Measurements from ENCODE around the gene BICC1. TPM values are rescaled to one million over a fixed set of nuclear protein-coding genes. Genes with fewer than 3 reads are reported as not detected.

Gene BICC1
- not detected for total RNA-seq

DNA sequence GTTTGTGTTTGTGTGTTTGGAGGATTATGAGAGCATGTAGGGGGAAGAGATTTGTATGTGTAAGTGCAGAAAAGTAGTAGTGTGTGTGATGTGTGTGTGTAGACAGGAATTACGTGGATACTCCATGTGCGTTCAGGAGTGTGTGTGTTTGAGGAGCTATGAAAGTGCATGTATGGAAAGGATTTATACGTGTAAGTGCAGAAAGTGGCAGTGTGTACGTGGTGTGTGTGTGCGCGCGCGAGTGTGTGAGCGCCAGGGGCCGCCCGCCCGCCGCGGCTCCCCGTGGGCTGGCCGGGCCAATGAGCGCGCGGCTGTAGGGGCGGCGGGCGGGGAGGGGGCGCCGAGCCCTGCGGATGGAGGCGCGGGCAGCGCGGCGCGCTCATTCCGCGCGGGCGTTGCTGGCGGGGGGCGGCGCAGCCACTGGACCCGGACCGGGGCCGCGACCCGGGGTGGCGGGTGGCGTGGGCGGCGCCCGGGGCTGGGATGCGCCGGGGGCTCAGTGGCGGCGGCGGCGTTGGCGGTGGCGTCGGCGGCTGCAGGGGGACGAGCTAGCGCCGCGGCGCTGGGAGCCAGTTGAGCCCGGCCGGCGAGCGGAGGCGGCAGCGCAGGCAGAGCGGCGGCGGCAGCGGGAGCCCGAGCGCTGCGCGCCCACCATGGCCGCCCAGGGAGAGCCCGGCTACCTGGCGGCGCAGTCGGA, at the start of gene BICC1:
BICC1 (plus strand) TSS at position 382 of the 697 bp plus-strand sequence; CDS start at position 654, 272 bp downstream.
- Mint-ChIP-seq H3K36me3 (ENCODE audit: low read depth) (no peaks in the 10 kb centered on the region), H3K4me1 (peaks cover 10% of the 10 kb centered on the region), H3K4me3 (peak within 1 kb of the TSS; percentile 58), H3K9me3 (ENCODE audit: low read depth) (no peaks in the 10 kb centered on the region), H3K27me3 (peaks cover 36% of the 10 kb centered on the region), H3K27ac (no peak within 1 kb of the TSS)
- CTCF ChIA-PET: interaction anchor here (0.7 to 1.6 kb wide), 2 partner anchors 19 to 176 kb away, joined by 4 read pairs; no protein-coding TSS in a partner anchor
- intact Hi-C loops (cut with DNase I, micrococcal nuclease): loop anchor here (5.0 to 10.0 kb wide), 2 partner anchors 208 to 210 kb away; no protein-coding TSS in a partner anchor
- DNase-seq: peak; percentile 27
- ATAC-seq: peak; percentile 68
- POLR2A ChIA-PET: no interaction called here

GRCh38 chr10:58464956-58465355, 47.7 kb upstream of the BICC1 start:
- peaks cover 9% of the 10 kb centered on the region for H3K9me3 Mint-ChIP-seq (ENCODE audit: low read depth)
- H3K27me3 Mint-ChIP-seq: peaks cover 16% of the 10 kb centered on the region
- no peaks in the 10 kb centered on the region for H3K4me1 Mint-ChIP-seq
- intact Hi-C loops (cut with DNase I, micrococcal nuclease): no loop called here
- no peak for ATAC-seq
- no peak overlapping the region for H3K27ac Mint-ChIP-seq
- no peak overlapping the region for H3K4me3 Mint-ChIP-seq
- DNase-seq: no peak
- POLR2A ChIA-PET: no interaction called here
- CTCF ChIA-PET: no interaction called here
- no peaks in the 10 kb centered on the region for H3K36me3 Mint-ChIP-seq (ENCODE audit: low read depth)

DNA sequence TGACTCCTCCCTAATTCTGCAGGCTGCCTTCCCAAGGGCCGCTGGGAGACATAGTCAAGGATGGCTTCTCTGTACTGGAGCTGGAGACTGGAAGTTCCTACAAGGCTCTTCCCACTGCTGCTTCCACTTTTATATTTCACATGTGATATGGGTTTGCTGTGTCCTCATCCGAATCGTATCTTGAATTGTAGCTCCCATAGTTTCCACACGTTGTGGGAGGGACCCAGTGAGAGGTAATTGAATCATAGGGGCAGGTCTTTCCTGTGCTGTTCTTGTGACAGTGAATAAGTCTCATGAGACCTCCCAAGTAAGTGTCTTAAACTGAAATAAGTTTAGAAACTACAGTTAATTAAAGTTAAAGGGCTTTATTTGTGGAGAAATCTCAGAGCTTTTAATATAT, 47.0 kb upstream of the BICC1 start:
- intact Hi-C loops (cut with DNase I, micrococcal nuclease): no loop called here
- CTCF ChIA-PET: no interaction called here
- Mint-ChIP-seq H3K27ac (no peak overlapping the region), H3K36me3 (ENCODE audit: low read depth) (no peaks in the 10 kb centered on the region), H3K4me1 (no peaks in the 10 kb centered on the region), H3K4me3 (no peak overlapping the region), H3K9me3 (ENCODE audit: low read depth) (peaks cover 9% of the 10 kb centered on the region), H3K27me3 (peaks cover 21% of the 10 kb centered on the region)
- no peak for DNase-seq
- no peak for ATAC-seq
- POLR2A ChIA-PET: no interaction called here

DNA sequence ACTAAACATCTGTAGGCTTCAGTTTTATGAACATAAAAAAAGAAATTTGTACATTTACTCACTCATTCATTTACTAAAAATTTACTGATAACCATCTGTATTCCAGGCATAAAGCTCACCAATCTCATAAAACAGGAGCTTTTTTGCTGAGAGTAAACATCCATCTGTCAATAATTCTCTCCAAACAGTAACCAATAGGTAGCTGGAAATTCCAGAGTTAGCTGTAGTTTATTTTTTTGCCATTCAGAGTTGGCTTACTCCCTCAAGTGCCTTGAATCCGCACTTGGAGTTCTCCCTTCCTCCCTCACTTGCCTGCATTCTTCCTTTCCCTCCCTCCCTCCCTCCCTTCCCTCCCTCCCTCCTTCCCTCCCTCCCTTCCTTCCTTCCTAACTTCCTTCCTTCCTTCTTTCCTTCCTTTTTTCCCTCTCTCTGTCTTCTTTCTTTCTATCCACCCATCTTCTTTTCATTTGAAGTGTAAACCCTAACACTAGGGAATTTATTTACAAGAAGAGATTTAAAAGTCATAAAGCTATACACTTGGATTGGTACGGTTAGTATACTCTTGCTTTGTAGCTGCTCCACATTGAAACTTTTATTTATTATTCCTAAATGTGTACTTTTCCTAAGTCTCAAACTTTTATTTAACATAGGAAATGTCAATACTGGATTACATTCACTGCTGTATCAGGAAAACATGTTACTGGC, 44.6 kb upstream of the BICC1 start:
- Mint-ChIP-seq H3K4me1 (no peaks in the 10 kb centered on the region), H3K9me3 (ENCODE audit: low read depth) (peaks cover 2% of the 10 kb centered on the region), H3K27ac (no peak overlapping the region), H3K27me3 (peaks cover 28% of the 10 kb centered on the region), H3K4me3 (no peak overlapping the region), H3K36me3 (ENCODE audit: low read depth) (no peaks in the 10 kb centered on the region)
- DNase-seq (no peak), ATAC-seq (no peak)
- intact Hi-C loops (cut with DNase I, micrococcal nuclease): no loop called here
- ChIA-PET CTCF (interaction anchor here (0.7 kb wide), 1 partner anchor 61 kb away, joined by 3 read pairs; no protein-coding TSS in a partner anchor), POLR2A (no interaction called here)

- H3K36me3 Mint-ChIP-seq (ENCODE audit: low read depth): no peaks in the 10 kb centered on the region
- no peak for ATAC-seq
- intact Hi-C loops (cut with DNase I, micrococcal nuclease): no loop called here
- H3K4me3 Mint-ChIP-seq: no peak overlapping the region
- no peak overlapping the region for H3K27ac Mint-ChIP-seq
- no peaks in the 10 kb centered on the region for H3K4me1 Mint-ChIP-seq
- CTCF ChIA-PET: no interaction called here
- POLR2A ChIA-PET: no interaction called here
- no peak for DNase-seq
- H3K9me3 Mint-ChIP-seq (ENCODE audit: low read depth): no peaks in the 10 kb centered on the region
- H3K27me3 Mint-ChIP-seq: peaks cover 30% of the 10 kb centered on the region
These were observed 38.7 kb upstream of the BICC1 start for GRCh38 chr10:58473976-58474375.

GRCh38 chr10:58475322-58476277, 37.1 kb upstream of the BICC1 start:
- Mint-ChIP-seq H3K9me3 (ENCODE audit: low read depth) (no peaks in the 10 kb centered on the region), H3K27me3 (peaks cover 25% of the 10 kb centered on the region), H3K27ac (no peak overlapping the region), H3K36me3 (ENCODE audit: low read depth) (no peaks in the 10 kb centered on the region), H3K4me1 (no peaks in the 10 kb centered on the region), H3K4me3 (no peak overlapping the region)
- ChIA-PET POLR2A (no interaction called here), CTCF (interaction anchor here (0.7 to 0.9 kb wide), 2 partner anchors 24 to 534 kb away, joined by 3 read pairs; no protein-coding TSS in a partner anchor)
- no peak for DNase-seq
- ATAC-seq: no peak
- intact Hi-C loops (cut with DNase I, micrococcal nuclease): no loop called here

DNA sequence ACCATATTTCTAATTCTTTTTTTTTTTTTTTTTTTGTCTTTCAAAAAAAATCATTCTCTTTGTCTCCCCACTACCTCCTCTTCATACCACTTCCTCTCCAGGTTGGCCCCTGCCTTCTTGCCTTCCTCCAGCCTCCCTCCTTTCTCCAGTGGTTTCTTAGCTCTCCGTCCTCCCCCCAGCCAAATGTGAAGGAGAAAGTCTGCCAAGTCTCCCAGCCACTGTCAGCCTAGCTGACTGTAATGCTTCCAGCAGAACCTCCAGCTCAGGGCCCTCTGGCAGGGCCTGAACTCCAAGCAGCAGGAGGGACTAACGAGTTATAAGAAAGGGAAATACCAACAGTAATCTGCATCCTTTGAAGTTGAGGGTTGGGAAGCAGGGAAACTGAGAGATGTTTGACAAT, 35.5 kb upstream of the BICC1 start:
- intact Hi-C loops (cut with DNase I, micrococcal nuclease): no loop called here

DNA sequence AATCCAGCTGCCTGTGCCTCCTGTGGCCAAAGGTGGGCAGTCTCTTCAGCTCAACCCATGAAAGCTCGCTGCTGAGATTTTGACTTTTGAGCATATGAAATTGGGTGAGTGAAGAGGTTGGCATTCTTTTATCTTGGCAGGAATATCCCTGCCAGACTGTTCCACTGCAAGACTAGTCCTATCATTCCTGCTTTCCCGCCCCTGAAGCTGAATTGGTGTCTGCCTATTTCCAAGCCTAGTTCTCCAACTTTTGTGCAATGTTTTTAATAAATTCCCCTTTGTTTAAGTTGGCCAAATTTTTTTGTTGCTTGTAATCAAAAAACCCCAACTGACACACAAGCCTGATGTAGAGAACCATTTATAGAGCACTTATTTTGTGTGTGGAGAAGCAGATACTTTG, 34.8 kb upstream of the BICC1 start:
- H3K27ac Mint-ChIP-seq: no peak overlapping the region
- H3K9me3 Mint-ChIP-seq (ENCODE audit: low read depth): no peaks in the 10 kb centered on the region
- POLR2A ChIA-PET: interaction anchor here (0.6 kb wide), 1 partner anchor 282 kb away, joined by 3 read pairs; no protein-coding TSS in a partner anchor
- CTCF ChIA-PET: no interaction called here
- H3K4me3 Mint-ChIP-seq: no peak overlapping the region
- no peaks in the 10 kb centered on the region for H3K4me1 Mint-ChIP-seq
- peaks cover 16% of the 10 kb centered on the region for H3K27me3 Mint-ChIP-seq
- DNase-seq (no peak), ATAC-seq (no peak)
- intact Hi-C loops (cut with DNase I, micrococcal nuclease): no loop called here
- no peaks in the 10 kb centered on the region for H3K36me3 Mint-ChIP-seq (ENCODE audit: low read depth)

More for the DNA sequence above, 35.5 kb upstream of the BICC1 start:
- Mint-ChIP-seq H3K4me1 (no peaks in the 10 kb centered on the region), H3K9me3 (ENCODE audit: low read depth) (no peaks in the 10 kb centered on the region), H3K4me3 (no peak overlapping the region), H3K27me3 (peaks cover 17% of the 10 kb centered on the region), H3K27ac (no peak overlapping the region), H3K36me3 (ENCODE audit: low read depth) (no peaks in the 10 kb centered on the region)
- no peak for DNase-seq
- ChIA-PET POLR2A (interaction anchor here (0.7 kb wide), 1 partner anchor 294 kb away, joined by 7 read pairs; no protein-coding TSS in a partner anchor), CTCF (interaction anchor here (0.7 kb wide), 1 partner anchor 110 kb away, joined by 3 read pairs; no protein-coding TSS in a partner anchor)
- ATAC-seq: no peak

DNA sequence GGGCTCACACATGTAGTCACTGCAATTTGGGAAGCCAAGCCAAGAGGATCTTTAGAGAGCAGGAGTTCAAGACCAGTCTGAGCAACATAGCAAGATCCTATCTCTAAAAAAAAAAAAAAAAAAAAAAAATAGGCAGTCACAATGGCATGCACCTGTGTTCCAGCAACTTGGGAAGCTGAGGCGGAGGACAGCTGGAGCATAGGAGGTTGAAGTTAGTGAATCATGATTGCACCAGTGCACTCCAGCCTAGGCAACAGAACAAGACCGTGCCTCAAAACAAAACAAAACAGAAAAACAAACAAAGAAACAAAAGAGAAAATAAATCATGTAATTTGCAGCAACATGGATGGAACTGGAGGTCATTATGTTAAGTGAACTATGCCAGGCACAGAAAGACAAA, 33.6 kb upstream of the BICC1 start:
- ATAC-seq: no peak
- no peak overlapping the region for H3K27ac Mint-ChIP-seq
- peaks cover 16% of the 10 kb centered on the region for H3K27me3 Mint-ChIP-seq
- ChIA-PET CTCF (no interaction called here), POLR2A (no interaction called here)
- no peaks in the 10 kb centered on the region for H3K9me3 Mint-ChIP-seq (ENCODE audit: low read depth)
- H3K4me1 Mint-ChIP-seq: no peaks in the 10 kb centered on the region
- no peaks in the 10 kb centered on the region for H3K36me3 Mint-ChIP-seq (ENCODE audit: low read depth)
- H3K4me3 Mint-ChIP-seq: no peak overlapping the region
- DNase-seq: no peak
- intact Hi-C loops (cut with DNase I, micrococcal nuclease): no loop called here

- intact Hi-C loops (cut with DNase I, micrococcal nuclease): no loop called here
- CTCF ChIA-PET: interaction anchor here (0.6 to 0.8 kb wide), 2 partner anchors 35 to 479 kb away, joined by 3 read pairs; no protein-coding TSS in a partner anchor
- Mint-ChIP-seq H3K27me3 (peaks cover 13% of the 10 kb centered on the region), H3K9me3 (ENCODE audit: low read depth) (no peaks in the 10 kb centered on the region), H3K36me3 (ENCODE audit: low read depth) (no peaks in the 10 kb centered on the region), H3K27ac (no peak overlapping the region), H3K4me3 (no peak overlapping the region), H3K4me1 (no peaks in the 10 kb centered on the region)
- POLR2A ChIA-PET: interaction anchor here (0.7 kb wide), 1 partner anchor 423 kb away, joined by 3 read pairs; no protein-coding TSS in a partner anchor
- ATAC-seq: no peak
- no peak for DNase-seq
These were observed 32.4 kb upstream of the BICC1 start for GRCh38 chr10:58480321-58480720.

DNA sequence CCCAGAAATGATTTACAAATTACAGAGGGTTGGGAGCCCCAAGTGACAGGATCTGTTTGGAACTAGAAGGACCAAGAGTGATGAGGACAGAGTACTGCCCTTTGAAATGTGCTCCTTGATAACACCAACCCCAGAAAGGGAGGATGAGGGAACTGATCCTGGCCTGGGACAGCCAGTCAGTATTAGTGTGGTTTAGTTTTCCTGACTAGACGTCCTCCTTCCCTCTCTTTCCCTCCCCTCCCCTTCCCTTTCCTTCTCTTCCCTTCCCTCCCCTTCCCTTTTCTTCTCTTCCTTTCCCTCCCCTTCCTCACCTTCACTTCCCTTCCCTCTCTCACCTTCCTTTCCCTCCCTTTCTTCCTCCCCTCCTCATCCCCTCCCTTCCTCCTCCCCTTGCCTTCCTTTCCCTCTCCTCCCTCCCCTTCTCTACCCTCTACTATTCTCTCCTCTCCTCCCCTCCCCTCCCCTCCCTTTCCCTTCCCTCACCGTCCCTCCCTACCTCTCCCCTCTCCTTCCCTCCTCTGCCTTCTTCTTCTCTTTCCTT, 31.0 kb upstream of the BICC1 start:
- POLR2A ChIA-PET: no interaction called here

More for the DNA sequence above, 31.0 kb upstream of the BICC1 start:
- ATAC-seq: no peak
- intact Hi-C loops (cut with DNase I, micrococcal nuclease): no loop called here
- Mint-ChIP-seq H3K4me3 (no peak overlapping the region), H3K4me1 (no peaks in the 10 kb centered on the region), H3K9me3 (ENCODE audit: low read depth) (no peaks in the 10 kb centered on the region), H3K27ac (no peak overlapping the region), H3K36me3 (ENCODE audit: low read depth) (no peaks in the 10 kb centered on the region), H3K27me3 (peaks cover 9% of the 10 kb centered on the region)
- CTCF ChIA-PET: no interaction called here
- DNase-seq: no peak

Measured in activated CD4-positive, alpha-beta T cell treated with anti-CD3 and anti-CD28 coated beads for 36 hours (primary cell).